Activated T-helper 17 cell treated with anti-CD3 and anti-CD28 coated beads, Interleukin-2, amount 50 U/mL, for 72 hours (primary cell): ENCODE results near the gene CTCFL. TPM values are rescaled to one million over a fixed set of nuclear protein-coding genes. Genes with fewer than 3 reads are reported as not detected.
"Not testable (repeated sequence)": the region's sequence is repeated elsewhere in the genome, so short reads cannot be mapped to it uniquely, and the experiment has no call there.

Experiments used
- ATAC-seq: fragments of 150-1000 bp; cut with Tn5 transposase; replicated peaks from 2 replicates; pipeline ENCODE4 v1.10.0; 2021; ENCODE audit warnings: mild to moderate bottlenecking, moderate library complexity
- H3K27ac Mint-ChIP-seq: one replicate; pipeline ENCODE4 v1.8.0; 2022; ENCODE audit warnings: mixed read lengths
- H3K27me3 Mint-ChIP-seq: one replicate; pipeline ENCODE4 v1.8.0; 2022; ENCODE audit warnings: mixed read lengths
- H3K36me3 Mint-ChIP-seq: one replicate; pipeline ENCODE4 v1.8.0; 2022; ENCODE audit warnings: low read depth, mild to moderate bottlenecking, mixed read lengths
- H3K4me1 Mint-ChIP-seq: one replicate; pipeline ENCODE4 v1.8.0; 2022; ENCODE audit warnings: mixed read lengths
- H3K4me3 Mint-ChIP-seq: one replicate; pipeline ENCODE4 v1.8.0; 2022; ENCODE audit warnings: mild to moderate bottlenecking, mixed read lengths
- H3K9me3 Mint-ChIP-seq: one replicate; pipeline ENCODE4 v1.8.0; 2022; ENCODE audit warnings: mixed read lengths
- total RNA-seq, 2 donors: library from RNA; stranded (reverse); gene quantifications; one replicate each; pipeline ENCODE4 v1.2.3, GENCODE V29; 2022

The CTCFL gene
- total RNA-seq, 2 donors from 2014 or later = not detected

- Mint-ChIP-seq H3K36me3 (no peaks in the 10 kb centered on the region), H3K4me1 (peaks cover 5% of the 10 kb centered on the region), H3K27ac (no peak overlapping the region), H3K9me3 (no peaks in the 10 kb centered on the region), H3K27me3 (peaks cover 22% of the 10 kb centered on the region), H3K4me3 (no peak overlapping the region)
- ATAC-seq = no peak
Observed at GRCh38 chr20:57496592-57496991, 28.3 kb downstream of the CTCFL start.

DNA sequence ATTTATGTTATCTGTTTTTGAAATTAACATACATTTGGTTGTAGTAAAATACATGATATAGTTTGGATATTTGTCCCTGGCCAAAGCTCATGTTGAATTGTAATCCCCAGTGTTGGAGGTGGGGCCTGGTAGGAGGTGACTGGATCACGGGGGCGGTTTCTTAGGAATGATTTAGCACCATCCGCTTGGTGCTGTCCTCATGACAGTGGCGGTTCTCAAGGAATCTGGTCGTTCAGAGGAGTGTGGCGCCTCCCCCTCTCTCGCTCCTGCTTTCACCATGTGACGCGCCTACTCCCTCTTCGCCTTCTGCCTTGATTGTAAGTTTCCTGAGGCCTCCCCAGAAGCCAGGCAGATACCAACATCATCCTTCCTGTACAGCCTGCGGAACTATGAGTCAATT, 29.0 kb downstream of the CTCFL start:
- no peak for ATAC-seq
- H3K36me3 Mint-ChIP-seq = no peaks in the 10 kb centered on the region
- peaks cover 22% of the 10 kb centered on the region for H3K27me3 Mint-ChIP-seq
- peaks cover 5% of the 10 kb centered on the region for H3K4me1 Mint-ChIP-seq
- no peaks in the 10 kb centered on the region for H3K9me3 Mint-ChIP-seq
- H3K27ac Mint-ChIP-seq = no peak overlapping the region
- no peak overlapping the region for H3K4me3 Mint-ChIP-seq

GRCh38 chr20:57493091-57493615, 31.8 kb downstream of the CTCFL start:
- no peak for ATAC-seq
- peaks cover 5% of the 10 kb centered on the region for H3K4me1 Mint-ChIP-seq
- H3K27ac Mint-ChIP-seq = no peak overlapping the region
- H3K27me3 Mint-ChIP-seq = peaks cover 15% of the 10 kb centered on the region
- H3K4me3 Mint-ChIP-seq = no peak overlapping the region
- H3K9me3 Mint-ChIP-seq = no peaks in the 10 kb centered on the region
- H3K36me3 Mint-ChIP-seq = no peaks in the 10 kb centered on the region

- Mint-ChIP-seq H3K36me3 (no peaks in the 10 kb centered on the region), H3K4me3 (no peak overlapping the region), H3K27me3 (peaks cover 6% of the 10 kb centered on the region), H3K27ac (no peak overlapping the region), H3K9me3 (no peaks in the 10 kb centered on the region), H3K4me1 (peaks cover 5% of the 10 kb centered on the region)
- ATAC-seq = no peak
Observed at GRCh38 chr20:57491373-57491772, 33.6 kb downstream of the CTCFL start.

DNA sequence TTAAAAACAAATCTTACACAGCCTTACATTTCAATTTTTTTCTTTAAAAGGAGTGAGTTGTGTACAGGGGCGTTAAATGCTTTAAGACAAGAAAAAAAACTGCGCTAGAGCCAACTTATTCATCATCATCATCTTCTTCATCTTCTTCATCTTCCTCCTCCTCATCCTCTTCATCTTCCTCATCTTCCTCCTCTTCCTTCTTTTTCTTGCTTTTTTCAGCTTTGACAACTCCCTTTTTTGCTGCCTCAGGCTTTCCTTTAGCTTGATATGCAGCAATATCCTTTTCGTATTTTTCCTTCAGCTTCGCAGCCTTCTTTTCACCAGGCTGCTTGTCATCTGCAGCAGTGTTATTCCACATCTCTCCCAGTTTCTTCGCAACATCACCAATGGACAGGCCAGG, 36.7 kb downstream of the CTCFL start:
- H3K4me3 Mint-ChIP-seq = not testable (repeated sequence)

DNA sequence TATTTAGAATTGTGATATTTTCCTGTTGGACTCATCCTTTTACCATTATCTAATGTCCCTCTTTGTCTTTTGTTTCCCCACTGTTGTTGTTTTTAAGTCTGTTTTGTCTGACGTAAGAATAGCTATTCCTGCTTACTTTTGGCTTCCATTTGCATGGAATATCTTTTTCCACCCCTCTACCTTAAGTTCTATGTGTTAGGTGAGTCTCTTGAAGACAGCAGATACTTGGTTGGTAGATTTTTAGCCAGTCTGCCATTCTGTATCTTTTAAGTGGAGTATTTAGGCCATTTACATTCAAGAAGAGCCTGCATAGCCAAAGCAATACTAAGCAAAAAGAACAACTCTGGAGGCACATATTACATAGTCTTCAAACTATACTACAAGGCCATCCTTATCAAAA, 39.2 kb downstream of the CTCFL start:
- Mint-ChIP-seq H3K9me3 (no peaks in the 10 kb centered on the region), H3K4me1 (no peaks in the 10 kb centered on the region), H3K27me3 (peaks cover 4% of the 10 kb centered on the region), H3K4me3 (no peak overlapping the region), H3K36me3 (no peaks in the 10 kb centered on the region), H3K27ac (no peak overlapping the region)
- ATAC-seq = no peak

More for the DNA sequence above, 36.7 kb downstream of the CTCFL start:
- not testable (repeated sequence) for H3K36me3 Mint-ChIP-seq, H3K9me3 Mint-ChIP-seq, H3K4me1 Mint-ChIP-seq, ATAC-seq, H3K27me3 Mint-ChIP-seq, H3K27ac Mint-ChIP-seq

GRCh38 chr20:57484772-57485171, 40.2 kb downstream of the CTCFL start:
- no peaks in the 10 kb centered on the region for H3K36me3 Mint-ChIP-seq

GRCh38 chr20:57483287-57484050, 41.5 kb downstream of the CTCFL start:
- H3K36me3 Mint-ChIP-seq = no peaks in the 10 kb centered on the region
- no peak overlapping the region for H3K27ac Mint-ChIP-seq
- H3K9me3 Mint-ChIP-seq = no peaks in the 10 kb centered on the region
- no peak for ATAC-seq
- no peaks in the 10 kb centered on the region for H3K4me1 Mint-ChIP-seq
- H3K4me3 Mint-ChIP-seq = no peak overlapping the region
- H3K27me3 Mint-ChIP-seq = peaks cover 4% of the 10 kb centered on the region

More at GRCh38 chr20:57484772-57485171, 40.2 kb downstream of the CTCFL start:
- H3K9me3 Mint-ChIP-seq = no peaks in the 10 kb centered on the region
- peaks cover 4% of the 10 kb centered on the region for H3K27me3 Mint-ChIP-seq
- no peak for ATAC-seq
- no peak overlapping the region for H3K27ac Mint-ChIP-seq
- H3K4me1 Mint-ChIP-seq = no peaks in the 10 kb centered on the region
- H3K4me3 Mint-ChIP-seq = no peak overlapping the region

GRCh38 chr20:57482796-57483195, 42.1 kb downstream of the CTCFL start:
- no peaks in the 10 kb centered on the region for H3K9me3 Mint-ChIP-seq
- no peak overlapping the region for H3K27ac Mint-ChIP-seq
- H3K4me3 Mint-ChIP-seq = no peak overlapping the region
- peaks cover 4% of the 10 kb centered on the region for H3K27me3 Mint-ChIP-seq
- no peaks in the 10 kb centered on the region for H3K4me1 Mint-ChIP-seq
- H3K36me3 Mint-ChIP-seq = no peaks in the 10 kb centered on the region
- ATAC-seq = no peak

- no peaks in the 10 kb centered on the region for H3K4me1 Mint-ChIP-seq
- H3K36me3 Mint-ChIP-seq = no peaks in the 10 kb centered on the region
- no peak overlapping the region for H3K4me3 Mint-ChIP-seq
- H3K27me3 Mint-ChIP-seq = peaks cover 4% of the 10 kb centered on the region
- H3K9me3 Mint-ChIP-seq = no peaks in the 10 kb centered on the region
- H3K27ac Mint-ChIP-seq = no peak overlapping the region
- ATAC-seq = no peak
Observed at GRCh38 chr20:57482148-57482547, 42.8 kb downstream of the CTCFL start.

- H3K9me3 Mint-ChIP-seq = no peaks in the 10 kb centered on the region
- H3K27me3 Mint-ChIP-seq = peaks cover 4% of the 10 kb centered on the region
- no peaks in the 10 kb centered on the region for H3K4me1 Mint-ChIP-seq
- H3K4me3 Mint-ChIP-seq = no peak overlapping the region
- H3K36me3 Mint-ChIP-seq = no peaks in the 10 kb centered on the region
- no peak overlapping the region for H3K27ac Mint-ChIP-seq
- no peak for ATAC-seq
Observed at GRCh38 chr20:57481281-57481711, 43.6 kb downstream of the CTCFL start.

DNA sequence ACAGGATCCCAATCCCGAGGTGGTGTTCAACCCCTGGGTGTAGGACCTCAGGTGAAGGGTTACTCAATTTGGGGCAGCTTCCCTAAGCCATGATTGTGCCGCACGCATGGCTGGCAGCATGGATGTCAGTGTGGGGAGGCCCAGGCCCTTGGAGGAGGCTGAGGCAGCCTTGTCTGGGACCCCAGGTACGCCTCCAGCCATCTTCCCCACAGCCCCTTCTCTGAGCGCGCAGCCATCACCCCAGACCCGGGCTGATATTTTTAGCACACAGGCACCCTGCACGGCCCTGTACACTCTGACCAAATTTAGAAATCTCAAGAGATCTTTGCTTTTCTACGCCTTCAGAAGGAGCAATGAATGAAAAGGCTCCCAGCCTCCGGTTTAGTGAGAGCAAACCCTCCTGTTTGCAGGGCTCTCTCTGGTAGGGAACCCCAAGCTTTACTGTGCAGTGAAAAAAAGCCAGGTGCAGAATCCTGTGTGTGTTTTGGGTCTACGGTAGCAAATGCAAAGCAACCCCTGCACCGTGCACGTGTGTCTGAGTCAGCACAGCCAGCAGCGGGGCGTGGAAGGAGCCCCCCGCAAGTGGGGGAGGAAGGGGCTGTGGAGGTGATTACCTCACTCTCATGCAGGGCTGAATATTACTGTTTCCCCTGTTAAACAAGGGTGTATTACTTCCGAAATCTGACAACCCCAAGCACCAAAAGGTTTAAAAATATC, 44.3 kb downstream of the CTCFL start:
- Mint-ChIP-seq H3K27ac (no peak overlapping the region), H3K9me3 (no peaks in the 10 kb centered on the region), H3K4me3 (no peak overlapping the region), H3K4me1 (no peaks in the 10 kb centered on the region), H3K27me3 (peaks cover 4% of the 10 kb centered on the region), H3K36me3 (no peaks in the 10 kb centered on the region)
- ATAC-seq = no peak

DNA sequence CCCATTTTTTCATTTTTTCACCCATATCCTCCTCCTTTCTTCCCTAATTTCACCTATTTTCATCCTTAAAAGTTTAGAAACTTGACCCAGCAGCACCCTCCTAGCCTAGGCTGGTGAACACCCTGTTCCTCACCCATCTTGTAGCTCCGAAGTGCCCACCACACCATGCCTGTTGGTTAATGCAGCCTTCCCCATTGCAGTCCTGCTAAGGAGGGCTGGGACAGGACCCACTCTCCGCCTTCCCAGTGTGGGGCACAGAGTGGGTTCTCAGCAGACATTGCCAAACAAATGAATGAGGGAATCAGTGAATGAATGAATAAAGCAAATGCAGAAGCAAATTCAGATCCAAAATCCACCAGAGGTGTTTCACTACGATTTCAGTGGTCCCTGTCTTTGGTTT, 45.7 kb downstream of the CTCFL start:
- Mint-ChIP-seq H3K4me3 (no peak overlapping the region), H3K9me3 (no peaks in the 10 kb centered on the region), H3K27me3 (peaks cover 4% of the 10 kb centered on the region), H3K36me3 (no peaks in the 10 kb centered on the region), H3K27ac (no peak overlapping the region), H3K4me1 (no peaks in the 10 kb centered on the region)
- no peak for ATAC-seq

DNA sequence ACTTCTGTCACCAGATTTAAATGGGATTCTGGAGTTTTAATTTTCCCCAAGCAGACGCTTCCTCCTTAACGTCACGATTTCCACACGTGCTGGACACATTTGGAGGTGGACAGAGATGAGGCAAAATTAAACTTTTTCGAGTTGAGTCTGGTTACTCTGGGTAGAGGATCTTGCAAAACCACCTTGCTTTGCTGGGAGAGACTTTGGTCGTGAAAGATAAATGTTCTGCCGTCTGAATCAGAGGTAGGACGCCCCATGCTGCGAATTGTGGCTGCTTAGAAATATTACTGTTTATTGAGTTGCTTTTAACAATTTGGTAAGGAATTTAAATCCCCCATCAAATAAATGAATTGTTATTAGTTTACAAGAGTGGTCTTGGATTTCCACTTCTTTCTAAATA, 46.8 kb downstream of the CTCFL start:
- no peaks in the 10 kb centered on the region for H3K36me3 Mint-ChIP-seq
- no peaks in the 10 kb centered on the region for H3K4me1 Mint-ChIP-seq
- no peak for ATAC-seq
- peaks cover under 1% of the 10 kb centered on the region for H3K27me3 Mint-ChIP-seq
- no peak overlapping the region for H3K4me3 Mint-ChIP-seq
- H3K27ac Mint-ChIP-seq = no peak overlapping the region
- no peaks in the 10 kb centered on the region for H3K9me3 Mint-ChIP-seq
